Karpas-422 (cell line): Measurements from ENCODE around the gene CD2. TPM values are rescaled to one million over a fixed set of nuclear protein-coding genes. Genes with fewer than 3 reads are reported as not detected.

ENCODE experiments used
- DNase-seq: peaks from one replicate; pipeline ENCODE4 v3.0.0-alpha.2; 2015
- H2AFZ ChIP-seq: fragments of 200-600 bp; sonication (generic); 2 replicates; pipeline ENCODE4 v1.6.1; 2014; ENCODE audit warnings: antibody characterized with exemption, low read length, mixed read lengths
- H3K27ac ChIP-seq: fragments of 200-600 bp; sonication (generic); 2 replicates; pipeline ENCODE4 v1.5.1; 2014; ENCODE audit warnings: mild to moderate bottlenecking, low read length, moderate library complexity
- H3K27me3 ChIP-seq: fragments of 200-600 bp; sonication (generic); 2 replicates; pipeline ENCODE4 v1.6.1; 2014; ENCODE audit warnings: low read length, mixed read lengths
- H3K36me3 ChIP-seq: fragments of 200-600 bp; sonication (generic); 2 replicates; pipeline ENCODE4 v1.6.1; 2014; ENCODE audit warnings: low read length, mixed read lengths; ENCODE audit not compliant: insufficient read depth
- H3K4me1 ChIP-seq: fragments of 200-600 bp; sonication (generic); 2 replicates; pipeline ENCODE4 v1.6.1; 2014; ENCODE audit warnings: mild to moderate bottlenecking, low read length, mixed read lengths
- H3K4me2 ChIP-seq: fragments of 200-600 bp; sonication (generic); 2 replicates; pipeline ENCODE4 v1.6.1; 2014; ENCODE audit warnings: low read length, low read depth, mild to moderate bottlenecking; ENCODE audit not compliant: poor library complexity, severe bottlenecking
- H3K4me3 ChIP-seq: fragments of 200-600 bp; sonication (generic); 2 replicates; pipeline ENCODE4 v1.5.1; 2014; ENCODE audit warnings: mild to moderate bottlenecking, antibody characterized with exemption, low read length, mixed read lengths
- H3K79me2 ChIP-seq: fragments of 200-600 bp; sonication (generic); 2 replicates; pipeline ENCODE4 v1.6.1; 2014; ENCODE audit warnings: mild to moderate bottlenecking, low read length, mixed read lengths
- H3K9ac ChIP-seq: fragments of 200-600 bp; sonication (generic); 2 replicates; pipeline ENCODE4 v1.6.0; 2014; ENCODE audit warnings: low read length
- H3K9me2 ChIP-seq: fragments of 200-600 bp; sonication (generic), shearing (Covaris generic); replicated peaks from 2 replicates; pipeline ENCODE4 v1.6.0; 2014; ENCODE audit warnings: mild to moderate bottlenecking, low read length, moderate library complexity; ENCODE audit not compliant: insufficient read depth
- H3K9me3 ChIP-seq: fragments of 300-700, 200-600 bp; sonication (generic); 2 replicates; pipeline ENCODE4 v1.6.1; 2014; ENCODE audit warnings: low read length, mixed read lengths
- H4K20me1 ChIP-seq: fragments of 200-600 bp; sonication (generic); 2 replicates; pipeline ENCODE4 v1.6.1; 2014; ENCODE audit warnings: mild to moderate bottlenecking, antibody characterized with exemption, low read length, low read depth; ENCODE audit not compliant: insufficient read depth
- total RNA-seq: library from RNA; depleted of rRNA; stranded (reverse); fragments of >200 nt; shearing (Covaris generic); gene quantifications from 2 replicates; pipeline ENCODE4 v1.2.3, GENCODE V29; 2014; ENCODE audit warnings: low replicate concordance

The CD2 gene
- total RNA-seq, 1 experiment from 2014 or later = not detected

DNA sequence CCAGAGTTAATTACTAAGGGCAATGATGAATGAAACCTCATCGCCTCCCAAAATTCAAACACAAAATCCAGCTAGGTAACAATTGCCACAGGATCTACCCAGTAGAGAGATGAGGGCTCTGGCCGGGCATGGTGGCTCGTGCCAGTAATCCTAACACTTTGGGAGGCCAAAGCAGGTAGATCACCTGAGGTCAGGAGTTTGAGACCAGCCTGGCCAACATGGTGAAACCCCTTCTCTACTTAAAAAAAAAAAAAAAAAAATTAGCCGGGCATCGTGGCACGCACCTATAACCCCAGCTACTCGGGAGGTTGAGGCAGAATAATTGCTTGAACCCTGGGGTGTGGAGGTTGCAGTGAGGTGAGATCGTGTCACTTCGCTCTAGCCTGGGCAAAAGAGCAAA, 15.8 kb downstream of the CD2 start:
- no peaks in the 10 kb centered on the region for H3K9me3 ChIP-seq
- no peaks in the 10 kb centered on the region for H4K20me1 ChIP-seq
- no peaks in the 10 kb centered on the region for H3K36me3 ChIP-seq
- no peak overlapping the region for H3K9ac ChIP-seq
- H3K4me3 ChIP-seq = no peak overlapping the region
- no peaks in the 10 kb centered on the region for H3K9me2 ChIP-seq
- H3K27me3 ChIP-seq = no peaks in the 10 kb centered on the region
- H2AFZ ChIP-seq = no peak overlapping the region
- DNase-seq = no peak
- no peak overlapping the region for H3K27ac ChIP-seq
- H3K4me1 ChIP-seq = no peaks in the 10 kb centered on the region
- H3K79me2 ChIP-seq = no peaks in the 10 kb centered on the region
- no peak overlapping the region for H3K4me2 ChIP-seq

DNA sequence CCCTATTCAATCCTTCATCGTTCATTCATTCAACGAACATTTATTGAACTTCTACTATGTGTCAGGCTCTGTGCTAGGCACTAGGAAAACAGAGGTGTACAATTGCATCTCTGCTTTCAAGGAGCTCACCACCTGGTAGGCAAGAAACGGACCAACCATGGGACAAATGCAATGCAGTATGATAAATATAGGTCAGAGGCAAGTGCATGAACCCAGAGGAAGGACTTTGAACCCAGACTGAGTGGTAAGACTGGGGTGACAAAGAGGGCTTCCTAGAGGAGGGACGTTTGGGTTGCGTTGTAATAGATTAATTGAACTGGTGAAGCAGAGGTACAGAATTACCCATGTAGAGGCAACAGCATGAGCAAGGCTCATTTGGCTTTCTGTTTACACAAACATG, 16.4 kb downstream of the CD2 start:
- H3K9me3 ChIP-seq = no peaks in the 10 kb centered on the region
- H2AFZ ChIP-seq = no peak overlapping the region
- no peak overlapping the region for H3K9ac ChIP-seq
- H3K9me2 ChIP-seq = no peaks in the 10 kb centered on the region
- no peak overlapping the region for H3K27ac ChIP-seq
- no peak overlapping the region for H3K4me3 ChIP-seq
- H3K36me3 ChIP-seq = no peaks in the 10 kb centered on the region
- H4K20me1 ChIP-seq = no peaks in the 10 kb centered on the region
- no peak overlapping the region for H3K4me2 ChIP-seq
- H3K27me3 ChIP-seq = no peaks in the 10 kb centered on the region
- DNase-seq = no peak
- H3K4me1 ChIP-seq = no peaks in the 10 kb centered on the region
- H3K79me2 ChIP-seq = no peaks in the 10 kb centered on the region

- DNase-seq = no peak
- Histone ChIP-seq H3K27me3 (no peaks in the 10 kb centered on the region), H3K27ac (no peak overlapping the region), H3K79me2 (no peaks in the 10 kb centered on the region), H3K4me2 (no peak overlapping the region), H3K9me2 (no peaks in the 10 kb centered on the region), H3K4me1 (no peaks in the 10 kb centered on the region), H3K4me3 (no peak overlapping the region), H2AFZ (no peak overlapping the region), H3K9ac (no peak overlapping the region), H3K9me3 (no peaks in the 10 kb centered on the region), H3K36me3 (no peaks in the 10 kb centered on the region), H4K20me1 (no peaks in the 10 kb centered on the region)
These were observed 17.9 kb downstream of the CD2 start for GRCh38 chr1:116771997-116772647.

DNA sequence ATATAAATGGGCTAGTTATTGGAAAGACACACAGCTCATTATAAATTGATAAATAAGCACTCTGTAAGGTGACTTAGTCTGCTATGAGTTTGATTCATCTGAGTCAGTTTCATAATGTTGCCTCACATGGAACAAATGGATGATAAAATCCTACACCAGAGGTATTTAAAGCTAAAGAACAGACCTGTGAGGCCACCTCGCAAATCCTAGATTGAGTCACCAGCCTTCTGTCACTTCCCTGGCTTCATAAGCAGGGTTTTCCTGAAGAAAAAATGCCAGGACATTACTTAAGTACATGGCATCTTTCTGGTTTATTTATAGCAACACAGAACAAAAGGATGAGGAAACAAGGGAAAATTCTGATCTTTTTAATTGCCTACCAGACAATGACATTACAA, 18.4 kb downstream of the CD2 start:
- no peak for DNase-seq
- no peaks in the 10 kb centered on the region for H3K36me3 ChIP-seq
- no peaks in the 10 kb centered on the region for H3K9me2 ChIP-seq
- no peaks in the 10 kb centered on the region for H3K9me3 ChIP-seq
- H3K4me2 ChIP-seq = no peak overlapping the region
- H3K4me1 ChIP-seq = no peaks in the 10 kb centered on the region
- H3K27me3 ChIP-seq = no peaks in the 10 kb centered on the region
- no peaks in the 10 kb centered on the region for H4K20me1 ChIP-seq
- no peak overlapping the region for H3K27ac ChIP-seq
- H3K9ac ChIP-seq = no peak overlapping the region
- H3K4me3 ChIP-seq = no peak overlapping the region
- H2AFZ ChIP-seq = no peak overlapping the region
- H3K79me2 ChIP-seq = no peaks in the 10 kb centered on the region

- H3K4me2 ChIP-seq = no peak overlapping the region
- H3K36me3 ChIP-seq = no peaks in the 10 kb centered on the region
- no peak overlapping the region for H3K4me3 ChIP-seq
- no peak overlapping the region for H3K9ac ChIP-seq
- H3K79me2 ChIP-seq = no peaks in the 10 kb centered on the region
- H2AFZ ChIP-seq = no peak overlapping the region
- H3K27me3 ChIP-seq = no peaks in the 10 kb centered on the region
- no peak for DNase-seq
- H4K20me1 ChIP-seq = no peaks in the 10 kb centered on the region
- H3K9me2 ChIP-seq = no peaks in the 10 kb centered on the region
- H3K27ac ChIP-seq = no peak overlapping the region
- no peaks in the 10 kb centered on the region for H3K9me3 ChIP-seq
- H3K4me1 ChIP-seq = no peaks in the 10 kb centered on the region
These were observed 21.0 kb downstream of the CD2 start for GRCh38 chr1:116775116-116775752.

DNA sequence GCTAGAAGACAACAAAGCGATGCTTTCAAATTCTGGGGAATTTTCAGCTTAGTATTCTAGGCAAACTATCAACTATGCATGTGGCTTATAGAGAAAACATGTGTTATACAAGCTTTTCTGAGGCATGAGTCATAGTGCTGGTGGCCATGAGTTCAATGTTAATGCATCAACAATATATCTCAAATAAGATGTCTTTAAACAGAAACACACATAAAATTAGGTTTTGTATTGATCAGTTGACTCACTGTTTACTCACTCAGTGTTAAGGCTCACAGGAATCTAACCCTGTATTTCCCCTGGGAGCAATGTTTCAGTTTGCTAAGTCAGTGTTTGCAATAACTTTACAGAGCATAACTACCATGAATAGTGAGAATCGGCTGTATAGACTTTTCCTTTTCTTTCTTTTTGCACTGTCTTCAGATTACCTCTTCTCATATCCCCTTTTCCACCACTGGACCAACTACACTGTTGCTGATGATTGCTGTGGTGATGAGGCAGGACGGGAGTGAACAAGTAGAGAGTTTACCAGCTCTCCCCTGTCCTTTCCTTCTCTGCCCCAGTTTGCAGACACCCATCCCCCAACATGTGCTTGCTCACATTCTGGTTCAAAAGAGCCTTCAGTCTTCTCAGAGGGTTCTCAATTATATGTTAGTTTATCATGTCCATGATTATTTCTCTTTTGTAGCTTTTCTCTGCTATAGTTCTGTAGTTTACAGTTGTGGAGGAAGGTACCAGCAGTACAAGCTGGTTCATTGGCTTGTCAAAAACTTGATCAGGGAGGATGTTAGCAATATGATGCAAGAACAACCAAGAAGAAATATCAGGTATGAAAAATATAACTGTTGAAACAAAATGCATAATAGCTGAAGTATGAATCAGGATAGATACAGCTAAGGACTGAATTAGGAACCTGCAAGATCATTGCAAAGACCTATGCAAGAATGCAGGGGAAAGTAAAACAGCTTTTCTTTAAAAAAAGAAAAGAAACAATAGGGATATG, 23.9 kb downstream of the CD2 start:
- Histone ChIP-seq H3K4me2 (no peak overlapping the region), H3K36me3 (no peaks in the 10 kb centered on the region), H3K4me1 (no peaks in the 10 kb centered on the region), H3K9ac (no peak overlapping the region), H3K79me2 (no peaks in the 10 kb centered on the region), H3K9me3 (no peaks in the 10 kb centered on the region), H3K27me3 (no peaks in the 10 kb centered on the region), H3K4me3 (no peak overlapping the region), H3K27ac (no peak overlapping the region), H2AFZ (no peak overlapping the region), H3K9me2 (no peaks in the 10 kb centered on the region), H4K20me1 (no peaks in the 10 kb centered on the region)
- DNase-seq = no peak

- Histone ChIP-seq H3K4me3 (no peak overlapping the region), H3K9ac (no peak overlapping the region), H3K27me3 (no peaks in the 10 kb centered on the region), H4K20me1 (no peaks in the 10 kb centered on the region), H3K4me1 (no peaks in the 10 kb centered on the region), H3K4me2 (no peak overlapping the region), H3K9me3 (no peaks in the 10 kb centered on the region), H3K9me2 (no peaks in the 10 kb centered on the region), H3K36me3 (no peaks in the 10 kb centered on the region), H3K79me2 (no peaks in the 10 kb centered on the region), H2AFZ (no peak overlapping the region), H3K27ac (no peak overlapping the region)
- DNase-seq = no peak
These were observed 26.8 kb downstream of the CD2 start for GRCh38 chr1:116781034-116781433.

GRCh38 chr1:116785006-116785405, 30.8 kb downstream of the CD2 start:
- Histone ChIP-seq H3K4me3 (no peak overlapping the region), H4K20me1 (no peaks in the 10 kb centered on the region), H2AFZ (no peak overlapping the region), H3K9ac (no peak overlapping the region), H3K9me3 (no peaks in the 10 kb centered on the region), H3K36me3 (no peaks in the 10 kb centered on the region), H3K4me2 (no peak overlapping the region), H3K27ac (no peak overlapping the region), H3K27me3 (no peaks in the 10 kb centered on the region), H3K79me2 (no peaks in the 10 kb centered on the region), H3K9me2 (no peaks in the 10 kb centered on the region), H3K4me1 (no peaks in the 10 kb centered on the region)
- no peak for DNase-seq
